ENCODE measurements around the gene CDKAL1.

GRCh38 chr6:20584100-20584731 lies 50.0 kb downstream of the CDKAL1 start:
- TF ChIP-seq CTCF (conservative IDR thresholded peaks at IDR 0.05; ENCODE audit: low read depth, low read length) = no peak
- no peak for TF ChIP-seq EZH2 (IDR thresholded peaks at IDR 0.05; ENCODE audit: low read length, unreplicated experiment)
- no peak for TF ChIP-seq EZH2phosphoT487 (IDR thresholded peaks at IDR 0.05; ENCODE audit: borderline replicate concordance, low read length)
